Measurements from ENCODE around the gene C10orf143. TPM values are rescaled to one million over a fixed set of nuclear protein-coding genes. Genes with fewer than 3 reads are reported as not detected.

The C10orf143 gene
- total and polyA plus RNA-seq, 2 of the 8 experiments (the other 6 are each of a cell fraction or from before 2014, with no cell fraction given), result 1.6 to 2.0 TPM

DNA sequence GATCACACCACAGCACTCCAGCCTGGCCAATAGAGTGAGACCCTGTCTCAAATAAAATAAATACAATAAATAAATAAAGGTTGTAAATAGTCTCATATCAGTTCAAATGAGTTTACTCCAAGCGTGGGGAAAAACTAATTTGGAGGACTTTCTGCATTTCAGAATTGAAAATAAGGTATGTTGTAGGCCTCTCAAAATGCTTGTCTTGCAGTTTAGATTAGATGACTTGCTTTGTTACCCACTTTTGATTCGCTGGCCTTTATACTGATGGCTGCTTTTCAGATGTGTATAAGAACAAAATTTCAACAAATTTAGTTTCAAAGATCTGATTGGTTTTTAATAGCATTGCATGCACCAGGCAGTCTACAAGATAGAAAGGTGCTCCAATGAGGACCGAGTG, 2.2 kb upstream of the C10orf143 start:
- FAIRE-seq (no peak), DNase-seq (ENCODE audit: low read depth in 1 of 2, low spot score in 2 of 2) (no peak)
- H3K4ac ChIP-seq (replicated peaks; ENCODE audit: insufficient read length, low read depth, low read length), result no peak overlapping the region
- no peak overlapping the region for H3K23ac ChIP-seq (ENCODE audit: insufficient read length)
- H3K23me2 ChIP-seq (ENCODE audit: low read depth, low read length), result peaks cover 7% of the 10 kb centered on the region
- H4K20me1 ChIP-seq (replicated peaks in 1 of 2; ENCODE audit: control insufficient read depth in 1 of 2, insufficient read depth in 2 of 2, low read length in 2 of 2), result peaks cover 0 to 8% of the 10 kb centered on the region in 2 experiments
- peaks cover 0 to 7% of the 10 kb centered on the region in 2 experiments; a peak in 1 of 4 replicates for H3K79me2 ChIP-seq (ENCODE audit: control insufficient read depth in 1 of 2, insufficient read depth in 2 of 2, low read length in 2 of 2)
- H3K4me1 ChIP-seq (replicated peaks in 1 of 4; ENCODE audit: control insufficient read depth in 3 of 4, insufficient read depth in 4 of 4, low read length in 3 of 4), result peaks cover 0 to 10% (median 1%) of the 10 kb centered on the region in 4 experiments; a peak in 5 of 7 replicates
- ChIA-PET CTCF (ENCODE audit: partially characterized antibody) (interaction anchor here (3.3 kb wide), 1 partner anchor 15 kb away, joined by 31 read pairs; no protein-coding TSS in a partner anchor), POLR2A (ENCODE audit: partially characterized antibody) (interaction anchor here (1.7 kb wide), 1 partner anchor 9 kb away, joined by 5 read pairs; no protein-coding TSS in a partner anchor)
- H3K36me3 ChIP-seq (ENCODE audit: control insufficient read depth in 2 of 4, insufficient read depth in 4 of 4, low read length in 3 of 4), result no peaks in the 10 kb centered on the region
- peaks cover 4% of the 10 kb centered on the region; the same call in 1 of the 2 replicates for H3K79me1 ChIP-seq (ENCODE audit: low read depth, low read length)
- no peak overlapping the region for H3K4me3 ChIP-seq (ENCODE audit: extremely low read depth in 1 of 4, insufficient read depth in 2 of 4, low read depth in 3 of 4, low read length in 4 of 4)
- no peak overlapping the region for H2BK12ac ChIP-seq (ENCODE audit: low read depth, low read length)
- no peak overlapping the region for H2BK120ac ChIP-seq (replicated peaks; ENCODE audit: low read depth, low read length)
- H2AFZ ChIP-seq (ENCODE audit: low read length), result no peak overlapping the region
- H3K18ac ChIP-seq (ENCODE audit: extremely low read depth, low read length), result no peak overlapping the region
- H3K14ac ChIP-seq (ENCODE audit: insufficient read length), result no peak overlapping the region
- no peak overlapping the region for H2BK15ac ChIP-seq (ENCODE audit: low read length)
- H3K9me3 ChIP-seq (ENCODE audit: insufficient read depth in 2 of 2, low read depth in 1 of 2, low read length in 1 of 2), result peaks cover 4 to 5% of the 10 kb centered on the region in 2 experiments; a peak in 1 of 4 replicates
- no peak overlapping the region for H3K4me2 ChIP-seq (ENCODE audit: insufficient read depth in 1 of 2, low read depth in 2 of 2, low read length in 2 of 2)
- H4K8ac ChIP-seq (ENCODE audit: extremely low read depth, insufficient read depth, low read length), result no peak overlapping the region
- H3K27ac ChIP-seq (ENCODE audit: low read depth, low read length), result no peak overlapping the region
- no peak overlapping the region for H2AK5ac ChIP-seq (ENCODE audit: low read depth, low read length)
- no peak overlapping the region for H4K5ac ChIP-seq (ENCODE audit: insufficient read length, low read depth, low read length)
- no peak overlapping the region for H3K9ac ChIP-seq (replicated peaks in 1 of 4; ENCODE audit: extremely low read depth in 1 of 4, low read depth in 3 of 4, low read length in 3 of 4)
- WGBS, 2 experiments (ENCODE audit: extremely low coverage in 1 of 2, insufficient coverage in 1 of 2, insufficient read length in 1 of 2, insufficient replicate concordance in 2 of 2, low coverage in 1 of 2, low lambda C conversion rate in 2 of 2, missing lambda C conversion rate in 1 of 2), result 86% methylated on average over 3 of the region's 3 CpGs; no CpG with 5 or more reads in 1 of the 2 experiments
- no peak overlapping the region for H2BK20ac ChIP-seq (ENCODE audit: low read length)
- H2BK5ac ChIP-seq (ENCODE audit: low read depth, low read length), result no peak overlapping the region
- H4K91ac ChIP-seq (replicated peaks; ENCODE audit: insufficient read length, low read length), result no peak overlapping the region
- no peaks in the 10 kb centered on the region for H3K27me3 ChIP-seq (replicated peaks in 1 of 4; ENCODE audit: control insufficient read depth in 3 of 4, extremely low read depth in 1 of 4, insufficient read depth in 3 of 4, low read length in 3 of 4)
- no peak overlapping the region for H3K56ac ChIP-seq (replicated peaks; ENCODE audit: insufficient read length, low read depth, low read length)
- TF ChIP-seq SRF (IDR thresholded peaks at IDR 0.05; ENCODE audit: low read depth, low read length) (no peak), EZH2 (IDR thresholded peaks at IDR 0.05; ENCODE audit: low read depth, low read length, severe bottlenecking) (no peak), CTBP2 (IDR thresholded peaks at IDR 0.05; ENCODE audit: borderline replicate concordance, insufficient read depth, insufficient read length, low read length) (no peak), TCF12 (IDR thresholded peaks at IDR 0.05; ENCODE audit: low read depth, low read length) (no peak), CREB1 (IDR thresholded peaks at IDR 0.05) (no peak), RNF2 (IDR thresholded peaks at IDR 0.05; ENCODE audit: borderline replicate concordance, low read depth, low read length, missing control alignments, poor library complexity, severe bottlenecking) (no peak), TAF7 (optimal IDR thresholded peaks at IDR 0.05; ENCODE audit: borderline replicate concordance, low read depth, low read length) (no peak), SUZ12 (IDR thresholded peaks at IDR 0.05; ENCODE audit: low read length) (no peak), POLR2A (IDR thresholded peaks at IDR 0.05; ENCODE audit: control extremely low read depth in 1 of 2, low read depth in 2 of 2, low read length in 2 of 2) (no peak), RXRA (IDR thresholded peaks at IDR 0.05; ENCODE audit: insufficient read depth, low read depth, low read length) (no peak), JUN (IDR thresholded peaks at IDR 0.05; ENCODE audit: low read depth, low read length) (no peak)
- TF ChIP-seq, protein P1, sequence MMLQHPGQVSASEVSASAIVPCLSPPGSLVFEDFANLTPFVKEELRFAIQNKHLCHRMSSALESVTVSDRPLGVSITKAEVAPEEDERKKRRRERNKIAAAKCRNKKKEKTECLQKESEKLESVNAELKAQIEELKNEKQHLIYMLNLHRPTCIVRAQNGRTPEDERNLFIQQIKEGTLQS (IDR thresholded peaks at IDR 0.05; ENCODE audit: insufficient read depth, low read depth, low read length), result no peak

Measured in H1 (cell line).